HG03432 (cell line): ENCODE data around the gene MCM3AP.
"Not testable (repeated sequence)": the region's sequence is repeated elsewhere in the genome, so short reads cannot be mapped to it uniquely, and the experiment has no call there.

ENCODE experiments used
- ATAC-seq: cut with Tn5 transposase; IDR thresholded peaks from one replicate; pipeline ENCODE4 v1.9.1; 2021; ENCODE audit warnings: mild to moderate bottlenecking, moderate library complexity; ENCODE audit not compliant: unreplicated experiment

MCM3AP gene

GRCh38 chr21:46245213-46245915 is 40.0 kb downstream of the MCM3AP start:
- no peak for ATAC-seq

DNA sequence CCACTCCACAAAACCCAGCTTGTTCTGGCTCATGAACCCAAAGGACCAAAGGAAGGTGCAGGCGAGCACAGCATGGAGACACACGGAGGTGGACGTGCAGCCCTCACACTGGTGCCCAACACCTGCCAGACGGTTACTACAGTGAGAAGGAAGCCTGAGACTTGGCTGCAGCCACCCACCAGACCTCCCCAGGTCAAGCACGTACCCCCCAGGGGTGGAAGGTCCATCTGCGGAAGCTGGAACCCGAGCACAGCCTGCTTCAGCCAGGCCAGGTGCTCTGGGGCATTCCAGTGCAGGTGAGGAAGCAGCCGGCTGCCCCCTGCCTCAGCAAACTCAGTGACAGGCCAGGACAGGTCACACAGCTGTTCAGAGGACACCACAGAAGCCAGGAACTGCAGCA is 40.8 kb downstream of the MCM3AP start:
- ATAC-seq, result no peak

DNA sequence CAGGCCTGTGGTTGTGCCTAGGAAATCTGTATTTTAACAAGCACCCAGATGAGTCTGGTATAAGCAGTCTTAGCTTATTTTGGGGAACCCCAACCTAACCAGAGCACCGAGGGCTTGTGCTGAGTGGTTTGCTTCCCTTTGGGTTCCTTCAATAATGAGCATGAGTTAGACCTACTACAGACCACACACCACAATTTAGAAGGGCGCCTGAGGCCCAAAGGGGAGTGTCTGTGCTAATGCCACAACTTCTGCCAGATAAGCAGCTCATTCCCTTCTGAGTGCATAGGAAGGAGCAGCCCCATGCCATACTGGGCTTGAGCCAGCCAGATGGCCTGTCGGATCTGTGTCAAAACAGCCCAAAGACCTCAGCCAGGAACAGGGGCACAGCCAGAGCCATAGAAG is 41.5 kb downstream of the MCM3AP start:
- ATAC-seq, result no peak

- ATAC-seq, result no peak
Measured at GRCh38 chr21:46243325-46243724, 42.1 kb downstream of the MCM3AP start.

DNA sequence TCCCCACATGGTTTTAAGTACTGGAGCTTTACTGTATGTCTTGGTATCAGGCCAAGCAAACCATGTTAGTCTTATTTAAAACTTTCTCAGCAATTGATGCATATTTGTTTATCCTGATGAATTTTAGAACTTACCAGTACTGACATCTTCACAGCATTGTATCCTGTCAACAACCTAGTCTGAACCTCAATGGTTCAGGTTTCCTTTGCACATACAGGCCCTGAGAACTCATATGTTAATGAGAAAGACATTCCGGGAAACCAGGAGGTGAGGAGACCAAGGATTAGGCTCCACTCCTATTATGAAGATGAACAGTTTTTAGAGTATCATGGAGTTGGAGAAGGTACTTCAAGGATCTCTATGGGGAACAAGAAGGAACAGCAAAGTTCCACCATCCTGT is 43.8 kb downstream of the MCM3AP start:
- not testable (repeated sequence) for ATAC-seq

DNA sequence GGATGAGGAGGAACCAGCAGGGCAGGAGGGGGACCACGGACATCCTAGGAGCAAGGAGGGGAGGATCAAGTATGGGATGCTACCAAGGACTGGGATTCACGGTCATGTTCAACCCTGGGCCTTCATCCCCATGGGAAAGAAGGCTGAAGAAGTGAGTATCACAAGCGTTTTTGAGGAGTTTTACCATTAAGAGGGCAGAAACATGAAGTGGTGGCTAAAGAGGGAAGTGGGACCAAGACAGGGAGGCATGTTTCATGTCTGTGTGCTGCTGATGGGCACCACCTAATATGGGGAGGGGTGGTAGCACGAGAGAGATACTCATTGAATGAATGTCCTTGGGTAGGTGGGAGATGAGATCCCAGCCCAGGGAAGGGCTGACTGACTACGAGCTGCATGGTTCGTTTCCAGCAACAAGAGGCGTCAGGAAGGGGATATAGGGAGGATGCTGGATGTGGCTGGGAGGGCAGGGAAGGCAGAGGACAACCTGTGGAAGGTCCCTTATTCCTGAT is 45.5 kb downstream of the MCM3AP start:
- no peak for ATAC-seq

DNA sequence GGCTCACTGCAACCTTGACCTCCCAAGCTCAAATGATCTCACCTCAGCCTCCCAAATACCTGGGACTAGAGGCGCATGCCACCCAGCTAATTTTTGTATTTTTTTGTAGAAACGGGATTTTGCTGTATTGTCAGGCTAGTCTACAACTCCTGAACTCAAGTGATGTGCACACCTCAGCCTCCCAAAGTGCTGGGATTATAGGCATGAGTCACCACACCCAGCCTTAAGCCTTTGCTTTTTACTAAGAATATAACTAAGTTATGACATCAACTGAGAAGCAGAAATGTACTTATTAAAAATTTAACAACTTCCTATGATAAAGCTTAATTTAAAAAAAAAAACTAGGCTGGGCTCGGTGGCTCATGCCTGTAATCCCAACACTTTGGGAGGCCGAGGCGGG is 47.9 kb downstream of the MCM3AP start:
- ATAC-seq, result no peak

GRCh38 chr21:46234436-46234950 is 50.9 kb downstream of the MCM3AP start:
- no peak for ATAC-seq

DNA sequence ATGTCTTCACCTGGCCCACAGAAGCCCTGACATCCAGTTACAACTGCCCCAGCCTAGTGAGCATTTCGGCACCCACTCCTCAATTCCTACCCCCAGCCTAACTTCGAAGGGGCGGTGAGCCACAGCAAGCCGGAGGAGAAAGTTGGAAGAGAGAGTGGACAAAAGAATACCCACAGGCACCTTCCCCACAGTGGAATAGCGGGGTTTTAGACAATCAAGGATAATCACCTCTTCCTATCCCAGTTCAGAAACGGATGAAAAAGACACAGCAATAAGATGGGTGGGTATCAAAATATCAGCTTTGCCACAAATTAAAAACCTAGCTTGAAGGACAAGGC is 55.5 kb downstream of the MCM3AP start:
- ATAC-seq, result no peak

- ATAC-seq, result peak; percentile 30
Measured at GRCh38 chr21:46229133-46229922, 56.1 kb downstream of the MCM3AP start.

GRCh38 chr21:46228345-46229051 is 56.9 kb downstream of the MCM3AP start, which contains the start of gene LSS:
LSS (minus strand) TSS chr21:46228774; CDS start chr21:46228745, 29 bp downstream.
- peak; percentile 82 for ATAC-seq

- ATAC-seq, result no peak
Measured at GRCh38 chr21:46227811-46228344, 57.5 kb downstream of the MCM3AP start.

DNA sequence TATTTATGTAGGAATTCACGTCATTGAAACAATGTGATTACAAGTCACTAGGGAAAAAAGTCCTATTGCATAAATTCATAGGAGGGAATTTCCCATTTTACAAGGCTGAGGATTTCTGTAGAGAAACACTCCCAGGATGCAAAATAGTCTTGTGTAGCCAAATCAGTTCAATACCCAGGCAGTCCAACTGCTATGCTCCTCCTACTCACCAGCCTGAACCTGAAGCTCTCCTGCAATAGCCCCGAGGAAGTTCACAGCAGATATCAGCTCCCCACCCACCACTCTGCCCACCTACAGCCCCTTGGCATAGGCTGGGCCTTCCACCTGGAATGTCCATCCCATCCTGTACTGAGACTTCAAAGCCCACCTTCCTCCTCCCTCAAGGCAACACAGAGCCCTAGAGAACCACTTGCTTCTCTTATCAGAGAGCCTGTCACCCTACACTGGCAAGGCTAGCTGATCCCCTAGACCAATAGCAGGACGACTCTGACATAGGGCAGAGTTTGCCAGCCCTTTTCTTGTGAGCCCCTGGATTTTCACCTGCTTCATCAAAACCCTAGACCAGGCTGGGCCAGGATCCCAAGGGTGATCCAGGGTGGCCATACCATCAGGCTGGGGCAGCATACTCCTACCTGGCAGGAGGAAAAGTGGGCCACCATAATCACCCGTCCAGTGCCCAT is 58.4 kb downstream of the MCM3AP start:
- no peak for ATAC-seq

- no peak for ATAC-seq
Measured at GRCh38 chr21:46226146-46226545, 59.3 kb downstream of the MCM3AP start.

- ATAC-seq, result not testable (repeated sequence)
Measured at GRCh38 chr21:46223661-46224060, 61.8 kb downstream of the MCM3AP start.

- no peak for ATAC-seq
Measured at GRCh38 chr21:46223217-46223616, 62.2 kb downstream of the MCM3AP start.

- ATAC-seq, result no peak
Measured at GRCh38 chr21:46222436-46223116, 62.8 kb downstream of the MCM3AP start.

DNA sequence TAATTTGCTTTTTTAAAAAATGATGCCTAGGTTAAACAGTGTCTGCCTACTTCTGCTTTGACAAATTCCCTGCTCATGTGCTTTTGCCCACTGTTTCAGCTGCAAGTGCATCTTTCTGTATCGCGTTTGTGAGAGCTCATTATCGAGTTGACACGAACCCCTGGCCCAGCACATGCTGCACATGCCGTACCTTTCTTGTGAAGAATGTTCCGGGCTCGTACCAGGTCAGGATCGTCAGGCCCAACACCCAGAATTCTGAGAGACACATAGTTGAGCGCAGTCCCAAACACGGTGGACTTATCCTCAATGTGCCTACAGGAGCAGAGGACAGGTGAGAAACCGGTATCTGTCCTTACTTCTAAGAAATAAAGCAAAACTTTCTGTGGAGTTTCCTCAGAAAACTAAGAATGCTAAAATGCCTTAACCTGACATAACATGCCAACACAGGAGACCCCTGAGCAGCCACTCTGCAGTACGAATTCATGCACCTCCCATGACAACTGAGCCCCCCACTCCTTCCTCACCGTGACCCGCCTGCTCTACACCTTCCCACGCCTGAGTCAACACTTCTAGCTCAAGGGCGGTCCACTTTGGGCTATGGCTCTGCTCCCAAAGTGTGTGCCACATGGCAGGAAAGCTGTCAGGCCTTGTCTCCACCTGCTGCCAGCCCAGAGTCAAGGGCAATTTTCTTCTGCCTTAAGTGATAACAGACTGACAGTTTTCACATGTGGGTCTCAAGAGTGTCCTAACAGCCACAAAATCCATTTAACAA is 63.6 kb downstream of the MCM3AP start:
- ATAC-seq, result no peak

- no peak for ATAC-seq
Measured at GRCh38 chr21:46220847-46221246, 64.6 kb downstream of the MCM3AP start.
